HG03097 (cell line): ENCODE data around the gene RIMKLB.

ENCODE experiments used
- ATAC-seq: cut with Tn5 transposase; IDR thresholded peaks from one replicate; pipeline ENCODE4 v1.9.1; 2021; ENCODE audit not compliant: unreplicated experiment, low FRiP score

RIMKLB gene

GRCh38 chr12:8697476-8698131 lies at the start of gene RIMKLB:
RIMKLB (plus strand) TSS chr12:8697991; CDS start chr12:8713867, 15,876 bp downstream.
- ATAC-seq: peak; percentile 68

- ATAC-seq: peak; percentile 64
Observed at GRCh38 chr12:8648576-8649205, 49.1 kb upstream of the RIMKLB start.

GRCh38 chr12:8655421-8655820 lies 42.4 kb upstream of the RIMKLB start:
- ATAC-seq: no peak

GRCh38 chr12:8658346-8658745 lies 39.4 kb upstream of the RIMKLB start:
- ATAC-seq: no peak

GRCh38 chr12:8661016-8661415 lies 36.8 kb upstream of the RIMKLB start:
- no peak for ATAC-seq

- ATAC-seq: no peak
Observed at GRCh38 chr12:8661751-8662150, 36.0 kb upstream of the RIMKLB start.

- ATAC-seq: no peak
Observed at GRCh38 chr12:8662593-8662992, 35.2 kb upstream of the RIMKLB start, which contains the start of gene MFAP5. MFAP5 (minus strand) TSS chr12:8662826; CDS start chr12:8662104, 722 bp downstream.

GRCh38 chr12:8664228-8664913 lies 33.4 kb upstream of the RIMKLB start:
- no peak for ATAC-seq

GRCh38 chr12:8665759-8666158 lies 32.0 kb upstream of the RIMKLB start:
- ATAC-seq: no peak

- ATAC-seq: no peak
Observed at GRCh38 chr12:8667270-8667669, 30.5 kb upstream of the RIMKLB start.

GRCh38 chr12:8668441-8668840 lies 29.4 kb upstream of the RIMKLB start:
- ATAC-seq: no peak

GRCh38 chr12:8672381-8672780 lies 25.4 kb upstream of the RIMKLB start:
- no peak for ATAC-seq

- ATAC-seq: peak; percentile 69
Observed at GRCh38 chr12:8675591-8676036, 22.2 kb upstream of the RIMKLB start.

- ATAC-seq: no peak
Observed at GRCh38 chr12:8676651-8677050, 21.1 kb upstream of the RIMKLB start.

GRCh38 chr12:8677362-8677761 lies 20.4 kb upstream of the RIMKLB start:
- no peak for ATAC-seq

- no peak for ATAC-seq
Observed at GRCh38 chr12:8678661-8679111, 19.1 kb upstream of the RIMKLB start.

GRCh38 chr12:8680533-8680932 lies 17.3 kb upstream of the RIMKLB start:
- no peak for ATAC-seq

GRCh38 chr12:8681129-8681884 lies 16.5 kb upstream of the RIMKLB start:
- ATAC-seq: no peak

GRCh38 chr12:8685051-8685450 lies 12.7 kb upstream of the RIMKLB start:
- no peak for ATAC-seq

GRCh38 chr12:8687846-8688601 lies 9.8 kb upstream of the RIMKLB start:
- ATAC-seq: no peak
